Islet precursor cell (in vitro differentiated cells): ENCODE measurements around the gene HGFAC.

Experiments used
- DNase-seq: peaks from one replicate; pipeline ENCODE4 v3.0.0-alpha.2; 2018

HGFAC gene

DNA sequence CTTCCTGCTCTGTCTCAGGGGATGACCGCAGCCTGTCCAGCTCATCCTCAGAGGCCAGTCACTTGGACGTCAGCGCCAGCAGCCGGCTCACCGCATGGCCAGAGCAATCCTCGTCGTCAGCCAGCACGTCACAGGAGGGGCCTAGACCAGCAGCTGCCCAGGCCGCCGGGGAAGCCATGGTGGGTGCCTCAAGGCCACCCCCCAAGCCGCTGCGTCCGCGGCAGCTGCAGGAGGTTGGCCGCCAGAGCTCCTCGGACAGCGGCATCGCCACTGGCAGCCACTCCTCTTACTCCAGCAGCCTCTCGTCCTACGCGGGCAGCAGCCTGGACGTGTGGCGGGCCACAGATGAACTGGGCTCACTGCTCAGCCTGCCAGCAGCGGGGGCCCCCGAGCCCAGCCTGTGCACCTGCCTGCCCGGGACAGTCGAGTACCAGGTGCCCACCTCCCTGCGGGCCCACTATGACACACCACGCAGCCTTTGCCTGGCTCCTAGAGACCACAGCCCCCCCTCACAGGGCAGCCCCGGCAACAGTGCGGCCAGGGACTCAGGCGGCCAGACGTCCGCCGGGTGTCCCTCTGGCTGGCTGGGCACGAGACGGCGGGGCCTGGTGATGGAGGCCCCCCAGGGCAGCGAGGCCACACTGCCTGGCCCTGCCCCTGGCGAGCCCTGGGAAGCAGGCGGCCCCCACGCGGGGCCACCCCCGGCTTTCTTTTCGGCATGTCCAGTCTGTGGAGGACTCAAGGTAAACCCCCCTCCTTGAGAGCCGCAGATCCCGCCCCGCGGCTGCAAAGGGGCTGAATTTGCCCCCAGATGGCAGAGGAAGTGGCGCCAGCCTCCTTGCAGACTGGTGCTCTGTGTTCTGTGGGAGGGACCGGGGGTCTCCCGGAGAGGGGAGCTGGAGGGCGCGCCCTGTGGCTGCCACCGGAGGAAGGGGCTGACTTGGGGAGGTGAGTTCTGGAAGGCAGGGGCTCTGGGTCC lies 51.3 kb downstream of the HGFAC start:
- no peak for DNase-seq

DNA sequence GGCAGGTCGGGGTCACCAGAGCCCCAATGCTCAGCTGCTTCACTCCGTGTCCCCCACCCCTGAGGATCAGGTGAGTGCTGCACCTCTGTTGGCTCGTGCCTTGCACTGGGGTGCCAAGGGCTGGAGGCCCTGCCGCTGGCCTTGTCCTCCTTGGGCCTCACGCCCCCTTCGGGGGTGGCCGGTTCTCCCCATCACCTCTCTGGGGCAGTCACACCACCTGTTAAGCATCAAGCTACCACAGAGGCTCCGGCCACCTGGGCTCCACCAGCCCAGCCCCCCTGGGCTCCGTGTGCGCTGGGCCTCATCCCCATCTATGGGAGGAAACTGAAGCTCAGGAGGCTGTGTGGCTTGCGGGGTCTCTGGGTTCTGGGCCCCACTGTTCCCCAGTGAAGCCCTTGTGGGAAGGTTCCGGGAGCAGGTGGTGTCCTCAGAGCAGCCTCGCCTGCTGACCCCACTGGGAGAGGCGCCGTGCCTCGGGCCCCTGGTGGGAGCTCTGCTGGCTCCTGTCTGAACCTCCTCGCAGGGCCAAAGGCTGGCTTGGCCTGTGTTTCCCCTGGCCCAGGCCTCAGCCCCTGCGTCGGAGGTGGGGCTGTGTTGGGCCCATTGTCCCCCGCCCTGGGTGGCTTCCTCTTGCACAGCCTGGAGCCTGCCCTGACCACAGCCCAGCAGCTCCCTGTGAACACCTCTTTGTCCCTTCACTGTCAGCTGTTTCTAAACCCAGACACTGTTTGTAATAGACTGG lies 52.1 kb downstream of the HGFAC start:
- no peak for DNase-seq

DNA sequence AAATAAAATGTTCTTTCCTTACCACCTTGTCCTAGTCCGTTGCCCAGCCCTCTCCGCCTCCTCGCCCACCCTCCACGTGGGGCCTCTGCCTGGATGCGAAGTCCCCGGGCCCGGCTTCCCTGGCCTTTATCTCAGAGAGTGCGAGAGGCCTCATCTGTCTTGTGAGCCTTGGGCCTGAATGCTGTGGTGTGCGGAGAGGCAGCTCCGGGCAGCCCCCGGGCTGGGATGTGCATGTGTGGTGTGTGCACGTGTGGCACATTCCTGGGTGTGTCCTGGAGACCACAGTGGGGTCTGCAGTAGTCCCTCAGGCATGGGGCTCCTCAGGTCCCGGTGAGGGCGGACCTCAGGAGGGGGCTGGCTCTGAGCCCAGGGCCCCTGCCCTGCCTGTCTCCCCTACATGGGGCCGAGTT lies 52.7 kb downstream of the HGFAC start:
- no peak for DNase-seq

DNA sequence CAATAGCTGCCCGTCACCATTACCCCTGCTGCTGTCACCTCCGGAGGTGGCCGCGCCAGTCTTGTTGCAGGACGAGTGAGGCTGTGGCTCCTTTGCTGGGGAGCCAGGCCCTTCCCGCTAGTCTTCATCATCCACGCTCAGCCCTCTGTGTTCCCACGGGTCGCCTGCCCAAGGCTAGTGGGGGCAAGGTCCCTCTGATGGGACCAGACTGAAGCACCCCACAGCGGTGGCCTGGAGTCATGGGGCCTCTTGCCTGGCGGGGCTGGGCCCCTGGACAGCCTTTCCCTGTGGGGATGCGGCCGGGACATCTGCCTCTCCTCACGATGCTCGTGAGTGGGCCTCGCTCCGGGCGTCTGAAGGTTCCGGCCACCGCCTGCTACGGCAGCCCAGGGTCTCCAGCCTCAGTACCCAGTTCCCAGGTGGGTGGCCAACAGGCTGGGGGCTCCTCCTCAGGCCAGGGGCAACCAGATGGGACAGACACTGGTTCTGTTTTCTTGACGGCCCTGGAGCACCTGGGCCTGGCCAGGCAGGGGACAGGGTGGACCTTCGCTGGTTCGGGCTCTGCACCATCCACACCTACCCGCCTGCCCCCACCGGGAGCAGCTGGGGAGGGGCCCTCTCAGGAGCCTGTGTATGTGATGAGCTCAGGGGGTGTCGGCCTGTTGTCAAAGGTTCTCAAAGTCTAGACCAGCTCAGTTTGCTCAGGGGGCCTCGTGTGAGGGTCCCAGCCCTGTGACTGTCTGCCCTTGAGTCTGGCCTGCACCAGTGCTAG lies 53.6 kb downstream of the HGFAC start:
- DNase-seq, result no peak

DNA sequence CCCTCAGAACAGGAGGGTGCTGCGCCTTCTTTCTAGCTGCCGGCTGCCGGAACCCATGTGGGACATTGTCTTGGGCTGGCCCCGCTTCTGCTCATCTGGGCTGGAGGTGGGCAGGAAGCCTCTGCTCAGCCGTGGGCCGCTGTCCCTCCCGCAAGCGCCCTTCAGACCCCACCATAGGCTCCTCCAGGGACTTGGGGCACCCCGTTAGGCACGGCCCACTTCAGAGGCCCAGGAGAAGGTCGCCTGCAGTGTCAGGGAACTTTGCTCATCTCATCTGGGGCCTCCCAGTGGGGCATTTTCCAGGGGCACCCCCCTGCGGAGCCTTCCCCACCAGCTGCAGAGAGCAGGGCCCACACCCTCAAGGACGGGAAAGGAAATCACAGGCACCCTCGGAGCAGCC lies 54.3 kb downstream of the HGFAC start:
- DNase-seq, result no peak

DNA sequence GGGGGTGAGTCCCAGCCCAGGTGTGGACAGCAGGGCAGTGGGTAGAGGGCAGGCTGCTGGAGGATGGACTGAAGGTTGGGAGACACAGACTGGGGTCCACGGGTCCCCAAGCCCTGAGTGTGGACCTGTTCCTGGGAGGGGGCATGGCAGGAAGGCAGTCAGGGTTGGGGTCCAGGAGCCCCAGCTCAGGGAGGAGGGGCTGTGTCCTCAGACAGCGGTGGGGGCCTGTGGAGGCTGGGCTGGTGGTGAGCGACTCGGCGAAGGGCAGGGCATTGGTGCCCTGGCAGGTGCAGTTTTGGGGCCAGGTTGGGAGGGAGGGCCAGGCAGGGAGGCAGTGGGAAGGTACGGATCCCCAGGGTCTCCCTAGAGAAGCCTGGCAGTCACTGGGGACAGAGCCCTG lies 55.3 kb downstream of the HGFAC start:
- DNase-seq, result no peak

DNA sequence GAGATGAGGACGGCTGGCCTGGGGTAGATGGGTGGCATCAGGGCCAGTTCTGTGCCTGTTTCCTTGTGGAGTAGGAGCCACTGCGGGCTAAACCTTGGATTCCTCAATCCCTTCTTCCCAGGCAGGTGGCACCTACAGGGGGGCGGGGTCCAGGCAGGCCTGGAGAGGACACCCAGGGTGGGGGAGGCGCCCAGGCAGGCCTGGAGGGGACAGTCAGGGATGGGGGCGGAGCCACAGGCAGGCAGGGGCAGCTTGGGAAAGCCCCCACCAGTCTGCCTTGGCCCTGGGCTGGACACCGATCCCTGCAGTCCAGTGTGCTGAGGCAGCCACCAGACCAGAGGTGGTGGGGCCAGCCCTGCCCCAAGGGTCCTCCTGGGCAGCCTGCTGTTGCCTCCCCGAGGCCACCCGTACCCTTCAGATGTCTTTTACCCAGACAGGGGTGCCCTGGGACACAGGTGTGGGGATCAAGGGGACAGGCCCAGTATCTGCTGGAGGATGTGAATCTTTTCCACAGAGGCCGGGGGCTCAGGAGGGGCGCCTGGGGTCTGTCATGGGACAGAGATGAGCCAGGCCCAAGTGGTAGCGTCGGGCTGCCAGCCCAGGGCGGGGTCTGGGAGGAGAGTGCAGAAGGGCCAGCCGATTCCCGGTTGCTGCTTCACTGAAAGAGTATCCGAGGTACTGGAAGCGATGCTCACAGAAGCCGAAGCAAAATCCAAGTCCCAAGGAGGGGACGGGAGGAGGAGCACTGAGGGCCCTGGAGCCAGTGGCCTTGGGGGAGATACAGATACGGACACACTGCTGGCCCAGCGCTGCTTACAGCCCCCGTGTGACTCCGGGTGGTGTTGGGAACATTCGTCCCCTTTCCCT lies 56.0 kb downstream of the HGFAC start:
- DNase-seq, result no peak

DNA sequence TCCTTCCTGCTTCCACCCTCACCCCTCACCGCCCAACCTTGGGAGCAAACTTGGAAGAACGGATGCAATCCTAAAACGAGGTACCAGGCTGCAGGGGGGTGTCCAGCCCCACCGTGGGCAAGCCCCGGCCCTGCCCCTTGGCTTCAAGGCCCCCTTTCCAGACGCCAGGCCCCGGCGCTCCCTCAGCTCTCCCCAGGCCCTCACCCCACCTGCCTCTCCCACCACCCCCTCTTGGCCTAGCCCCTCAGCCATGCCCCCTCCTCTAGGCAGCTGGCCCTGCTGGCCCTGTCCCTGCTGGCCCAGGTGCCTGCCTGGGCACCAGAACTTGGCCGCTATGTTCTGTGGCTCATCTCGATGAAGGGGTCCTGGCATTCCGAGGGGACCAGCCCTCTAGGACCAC lies 56.6 kb downstream of the HGFAC start:
- DNase-seq, result no peak
